GM19328 (cell line): ENCODE data around the gene OR56A4.
"Not testable (repeated sequence)": the region's sequence is repeated elsewhere in the genome, so short reads cannot be mapped to it uniquely, and the experiment has no call there.

Source experiments
- ATAC-seq: cut with Tn5 transposase; IDR thresholded peaks from one replicate; pipeline ENCODE4 v1.9.1; 2021; ENCODE audit warnings: mild to moderate bottlenecking, moderate library complexity; ENCODE audit not compliant: unreplicated experiment

OR56A4 gene

DNA sequence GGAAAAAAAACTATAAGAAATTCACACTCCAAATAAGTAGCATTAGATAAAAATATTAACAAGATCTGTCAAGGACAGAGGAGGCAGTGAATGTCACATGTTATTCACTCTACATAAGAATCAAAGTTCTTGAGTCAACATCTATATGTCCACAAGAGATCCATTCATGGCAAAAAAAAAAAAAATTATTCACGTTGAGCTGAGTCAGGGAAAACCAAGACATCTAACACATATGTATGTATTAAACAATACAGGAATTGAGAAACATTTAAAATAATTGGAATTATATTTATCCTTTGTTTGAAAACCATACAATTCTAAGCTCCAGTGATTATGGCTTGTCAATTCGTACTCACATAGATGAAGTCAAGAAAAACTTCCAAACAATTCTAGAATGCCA is 39.8 kb downstream of the OR56A4 start:
- no peak for ATAC-seq

DNA sequence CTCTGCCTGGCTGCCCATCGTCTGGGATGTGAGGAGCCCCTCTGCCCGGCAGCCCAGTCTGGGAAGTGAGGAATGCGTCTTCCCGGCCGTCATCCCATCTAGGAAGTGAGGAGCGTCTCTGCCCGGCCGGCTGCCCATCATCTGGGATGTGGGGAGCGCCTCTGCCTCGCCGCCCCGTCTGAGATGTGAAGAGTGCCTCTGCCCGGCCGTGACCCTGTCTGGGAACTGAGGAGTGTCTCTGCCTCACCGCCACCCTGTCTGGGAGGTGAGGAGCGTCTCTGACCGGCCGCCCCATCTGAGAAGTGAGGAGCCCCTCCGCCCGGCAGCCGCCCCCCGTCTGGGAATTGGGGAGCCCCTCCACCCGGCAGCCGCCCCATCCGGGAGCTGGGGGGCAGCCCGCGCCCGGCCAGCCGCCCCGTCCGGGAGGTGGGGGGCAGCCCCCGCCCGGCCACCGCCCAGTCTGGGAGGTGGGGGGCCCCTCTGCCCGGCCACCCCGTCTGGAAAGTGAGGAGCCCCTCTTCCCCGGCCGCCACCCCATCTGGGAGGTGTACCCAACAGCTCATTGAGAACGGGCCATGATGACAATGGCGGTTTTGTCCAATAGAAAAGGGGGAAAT is 45.9 kb downstream of the OR56A4 start:
- ATAC-seq = not testable (repeated sequence)

DNA sequence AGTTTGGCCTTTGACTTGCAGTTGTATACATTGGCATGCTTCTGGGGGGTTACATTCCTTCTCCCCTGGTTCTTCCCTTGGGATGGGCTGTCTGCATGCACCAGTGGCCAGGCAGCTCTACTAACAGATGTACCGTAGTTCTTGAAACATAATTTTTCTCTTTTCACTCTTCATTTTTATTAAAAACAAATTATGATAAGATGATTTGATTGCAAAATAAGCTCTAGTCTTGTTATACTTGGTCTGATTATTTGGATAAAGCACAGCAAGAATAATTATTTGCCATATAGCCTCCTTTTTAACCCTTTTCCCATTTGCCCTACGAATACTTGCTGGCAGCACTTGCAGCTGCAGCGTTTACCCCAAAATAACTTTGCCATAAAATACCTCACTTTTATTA is 51.2 kb downstream of the OR56A4 start:
- ATAC-seq = no peak
